DLD1 (cell line): ENCODE measurements around the gene SH3GL1.

Experiments
- in situ Hi-C: cut with HindIII; loops from 2 replicates; pipeline ENCODE4 v1.10.0; 2017; ENCODE audit warnings: low sequenced_read_pairs

SH3GL1 gene

DNA sequence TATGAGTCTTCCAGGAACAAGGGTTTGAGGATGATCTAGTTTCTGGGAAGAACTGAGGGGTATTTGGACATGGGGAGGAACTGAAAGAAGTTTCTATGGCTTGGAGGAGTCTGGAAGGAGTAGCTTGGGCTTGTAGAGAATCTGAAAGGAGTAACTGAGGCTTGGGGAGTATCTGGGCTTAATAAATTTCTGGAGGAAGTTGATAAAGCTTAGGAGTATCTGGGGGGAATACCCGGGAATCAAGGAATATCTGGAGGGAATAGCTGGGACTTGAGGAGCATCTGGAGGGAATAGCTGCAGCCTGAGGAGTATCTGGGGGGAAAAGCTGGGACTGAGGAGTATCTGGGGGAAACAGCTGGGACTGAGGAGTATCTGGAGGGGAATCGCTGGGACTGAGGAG lies 79.9 kb downstream of the SH3GL1 start:
- in situ Hi-C loops: no loop called here

DNA sequence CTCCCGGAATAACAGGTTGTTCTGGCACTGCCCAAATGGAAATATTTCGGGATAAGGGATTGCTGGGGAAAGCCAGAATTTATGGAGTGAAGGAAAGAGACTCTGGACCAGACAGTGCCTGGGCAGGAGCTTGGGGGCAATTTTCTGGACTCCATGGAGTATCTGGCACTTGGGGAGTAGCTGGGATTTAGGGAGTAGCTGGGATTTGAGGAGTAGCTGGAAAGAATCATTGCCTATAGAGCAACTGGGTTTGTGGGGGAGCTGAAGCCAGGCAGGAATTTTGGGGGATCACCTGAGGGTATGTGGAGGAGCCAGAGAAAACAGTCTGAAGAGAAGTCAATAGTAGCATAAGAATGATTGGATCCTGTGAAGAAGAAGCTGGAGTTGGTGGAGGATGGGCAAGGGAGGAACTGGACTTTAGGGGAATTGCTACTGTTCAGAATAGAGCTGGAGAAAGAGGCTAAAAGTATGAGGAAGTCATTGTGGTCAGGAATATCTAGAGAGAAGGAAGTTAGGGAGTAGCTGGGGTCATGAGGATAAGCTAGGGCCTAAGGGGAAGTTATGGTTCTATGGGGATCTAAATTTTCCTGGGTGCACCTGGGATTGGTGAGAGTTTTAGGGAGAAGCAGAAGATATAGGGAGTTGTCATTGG lies 81.2 kb downstream of the SH3GL1 start:
- in situ Hi-C loops: no loop called here

DNA sequence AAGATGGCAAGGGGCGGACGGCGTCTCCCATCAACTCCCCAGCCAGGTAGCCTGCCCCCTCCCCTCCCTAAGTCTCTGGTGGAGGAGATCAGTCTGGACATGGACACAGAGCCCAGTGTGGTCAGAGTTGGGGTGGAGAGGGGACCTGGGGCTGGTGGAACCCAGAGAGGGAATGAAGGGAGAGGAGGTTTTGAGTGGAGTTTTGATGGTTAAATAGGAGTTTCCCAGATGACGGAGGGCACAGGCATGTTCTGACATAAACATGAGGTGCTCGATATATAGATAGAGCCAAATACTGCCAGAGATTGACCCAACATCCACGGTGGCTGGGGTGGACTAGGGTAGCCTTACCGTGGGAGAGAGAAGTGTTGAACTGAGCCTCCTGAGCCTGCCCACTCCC lies 81.9 kb downstream of the SH3GL1 start:
- in situ Hi-C loops: no loop called here

DNA sequence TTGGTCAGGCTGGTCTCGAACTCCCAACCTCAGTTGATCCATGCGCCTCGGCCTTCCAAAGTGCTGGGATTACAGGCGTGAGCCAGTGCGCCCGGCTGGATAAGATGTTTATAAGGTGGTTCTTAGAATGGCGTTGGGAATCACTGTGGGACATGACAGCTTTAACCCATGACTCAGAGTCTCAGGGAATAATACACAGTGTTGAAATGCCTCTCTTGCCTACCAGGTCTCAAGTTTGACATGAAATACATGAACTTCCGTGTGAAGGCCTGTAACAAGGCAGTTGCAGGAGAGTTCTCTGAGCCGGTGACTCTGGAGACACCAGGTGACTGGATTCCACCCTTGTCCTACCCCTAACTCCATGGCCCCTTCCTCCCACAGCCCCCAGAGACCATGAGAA lies 83.4 kb downstream of the SH3GL1 start:
- in situ Hi-C loops: no loop called here

DNA sequence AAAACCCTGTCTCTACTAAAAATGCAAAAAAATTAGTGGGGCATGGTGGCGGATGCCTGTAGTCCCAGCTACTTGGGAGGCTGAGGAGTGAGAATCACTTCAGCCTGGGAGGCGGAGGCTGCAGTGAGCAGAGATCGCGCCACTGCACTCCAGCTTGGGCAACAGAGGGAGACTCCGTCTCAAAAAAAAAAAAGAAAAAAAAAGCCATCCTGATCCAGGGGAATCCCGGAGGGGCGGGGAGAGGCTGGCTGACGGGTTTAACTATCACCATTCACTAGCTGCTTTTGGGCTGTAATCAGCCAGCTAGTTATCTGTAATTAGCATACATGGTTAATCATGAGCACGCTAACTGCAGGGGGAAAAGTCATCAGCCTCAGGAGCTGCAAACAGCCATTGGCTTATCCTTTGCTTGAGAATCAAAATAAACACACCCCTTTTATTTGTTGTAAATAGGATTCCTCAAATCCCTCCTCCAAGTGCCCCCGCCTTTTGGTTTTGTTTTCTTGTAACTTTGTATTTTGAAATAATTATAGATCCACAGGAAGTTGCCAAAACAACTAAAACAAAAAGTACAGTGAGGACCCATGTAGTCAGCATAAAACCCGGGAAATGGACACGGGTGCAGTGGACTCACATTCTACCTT lies 86.4 kb downstream of the SH3GL1 start:
- in situ Hi-C loops: no loop called here
